Smooth muscle cell (in vitro differentiated cells): Measurements from ENCODE around the gene SPATS2. TPM values are rescaled to one million over a fixed set of nuclear protein-coding genes. Genes with fewer than 3 reads are reported as not detected.
A peak's percentile ranks its signal among the peaks of the same experiment; 100 is the strongest.
"Not testable (repeated sequence)": the region's sequence is repeated elsewhere in the genome, so short reads cannot be mapped to it uniquely, and the experiment has no call there.

Source experiments
- DNase-seq: peaks from one replicate; lab custom pipeline; 2025; ENCODE audit not compliant: unreplicated experiment; lab: John Stamatoyannopoulos, UW
- H2AFZ ChIP-seq: fragments of 200-600 bp; sonication (generic); 2 replicates; pipeline ENCODE4 v1.6.0; 2016; ENCODE audit warnings: antibody characterized with exemption, low read depth, mild to moderate bottlenecking
- H3F3A ChIP-seq: fragments of 200-600 bp; sonication (generic); 2 replicates; pipeline ENCODE4 v1.6.0; 2017; ENCODE audit warnings: antibody characterized with exemption, low read depth
- H3K27ac ChIP-seq: fragments of 200-600 bp; sonication (generic); 2 replicates; pipeline ENCODE4 v1.5.1; 2016; ENCODE audit warnings: low read depth, mild to moderate bottlenecking
- H3K27me3 ChIP-seq: fragments of 200-600 bp; sonication (generic); 2 replicates; pipeline ENCODE4 v1.6.1; 2016; ENCODE audit warnings: low read depth, mild to moderate bottlenecking
- H3K36me3 ChIP-seq: fragments of 200-600 bp; sonication (generic); 2 replicates; pipeline ENCODE4 v1.5.1; 2016; ENCODE audit warnings: low read depth
- H3K4me1 ChIP-seq: fragments of 200-600 bp; sonication (generic); 2 replicates; pipeline ENCODE4 v1.5.1; 2016; ENCODE audit warnings: low read depth
- H3K4me2 ChIP-seq: fragments of 200-600 bp; sonication (generic); 2 replicates; pipeline ENCODE4 v1.6.0; 2016; ENCODE audit warnings: mild to moderate bottlenecking
- H3K4me3 ChIP-seq: fragments of 200-600 bp; sonication (generic); 2 replicates; pipeline ENCODE4 v1.5.1; 2016; ENCODE audit warnings: mild to moderate bottlenecking
- H3K79me2 ChIP-seq: fragments of 200-600 bp; sonication (generic); 2 replicates; pipeline ENCODE4 v1.6.0; 2016; ENCODE audit warnings: low read depth, mild to moderate bottlenecking
- H3K9ac ChIP-seq: fragments of 200-600 bp; sonication (generic); 2 replicates; pipeline ENCODE4 v1.6.0; 2016; ENCODE audit warnings: low read depth
- H3K9me3 ChIP-seq: fragments of 200-600 bp; sonication (generic); replicated peaks from 2 replicates; pipeline ENCODE4 v1.5.1; 2016; ENCODE audit warnings: low read depth
- H4K20me1 ChIP-seq: fragments of 200-600 bp; sonication (generic); 2 replicates; pipeline ENCODE4 v1.6.0; 2016; ENCODE audit warnings: low read depth
- CTCF ChIP-seq: fragments of 200-600 bp; sonication (generic); IDR thresholded peaks from 2 replicates; pipeline ENCODE4 v1.5.1; 2017; ENCODE audit warnings: borderline replicate concordance, mild to moderate bottlenecking, antibody characterized with exemption; ENCODE audit not compliant: insufficient read depth, poor library complexity, severe bottlenecking
- WGBS: methylation state at CpG from one replicate; pipeline ENCODE4 v1.1.7; 2016; ENCODE audit warnings: low lambda C conversion rate; 5-methylcytosine and 5-hydroxymethylcytosine counted together
- polyA plus RNA-seq: library from polyadenylated mRNA; unstranded; fragments of >200 nt; fragmentation: Nextera tagmentation; extraction: Ambion mirVana; gene quantifications from 2 replicates; pipeline ENCODE4 v1.2.1, GENCODE V29; 2016
- total RNA-seq: library from RNA; depleted of rRNA; stranded (reverse); fragments of >200 nt; gene quantifications from 2 replicates; pipeline ENCODE4 v1.2.3, GENCODE V29; 2014

SPATS2 gene
- total and polyA plus RNA-seq, 2 experiments from 2014 or later, result 33.6 to 35.6 TPM

- Histone ChIP-seq H3F3A (no peaks in the 10 kb centered on the region), H3K4me3 (no peak overlapping the region), H3K36me3 (no peaks in the 10 kb centered on the region), H2AFZ (no peak overlapping the region), H3K4me1 (no peaks in the 10 kb centered on the region), H3K79me2 (no peaks in the 10 kb centered on the region), H3K9me3 (no peaks in the 10 kb centered on the region), H3K27ac (no peak overlapping the region), H4K20me1 (no peaks in the 10 kb centered on the region), H3K4me2 (no peak overlapping the region), H3K9ac (no peak overlapping the region), H3K27me3 (peaks cover 44% of the 10 kb centered on the region)
- 66% methylated on average over 11 of the region's 11 CpGs for WGBS
- no peak for DNase-seq
- TF ChIP-seq CTCF, result peak; percentile 77
These were observed 35.7 kb upstream of the SPATS2 start for GRCh38 chr12:49331380-49332222.

- H3K36me3 ChIP-seq, result no peaks in the 10 kb centered on the region
- no peak overlapping the region for H2AFZ ChIP-seq
- no peak overlapping the region for H3K27ac ChIP-seq
- DNase-seq, result no peak
- 75% methylated on average over 17 of the region's 17 CpGs for WGBS
- H3K9ac ChIP-seq, result no peak overlapping the region
- H3K4me3 ChIP-seq, result no peak overlapping the region
- H3K4me2 ChIP-seq, result peak overlapping the region; percentile 44
- no peaks in the 10 kb centered on the region for H3K79me2 ChIP-seq
- peaks cover 52% of the 10 kb centered on the region for H3K27me3 ChIP-seq
- no peak for TF ChIP-seq CTCF
- H3K9me3 ChIP-seq, result no peaks in the 10 kb centered on the region
- H3K4me1 ChIP-seq, result no peaks in the 10 kb centered on the region
- no peaks in the 10 kb centered on the region for H3F3A ChIP-seq
- no peaks in the 10 kb centered on the region for H4K20me1 ChIP-seq
These were observed 34.8 kb upstream of the SPATS2 start for GRCh38 chr12:49332441-49332861.

GRCh38 chr12:49332891-49333371, 34.3 kb upstream of the SPATS2 start:
- Histone ChIP-seq H3K4me3 (no peak overlapping the region), H3K9me3 (no peaks in the 10 kb centered on the region), H3K27me3 (peaks cover 57% of the 10 kb centered on the region), H3K36me3 (no peaks in the 10 kb centered on the region), H3K27ac (no peak overlapping the region), H3K4me2 (peak overlapping the region; percentile 44), H3K4me1 (peaks cover 3% of the 10 kb centered on the region), H3K79me2 (no peaks in the 10 kb centered on the region), H4K20me1 (no peaks in the 10 kb centered on the region), H2AFZ (no peak overlapping the region), H3F3A (no peaks in the 10 kb centered on the region), H3K9ac (no peak overlapping the region)
- no peak for TF ChIP-seq CTCF
- no peak for DNase-seq
- WGBS, result 68% methylated on average over 35 of the region's 40 CpGs

- DNase-seq, H3K79me2 ChIP-seq, H3K4me3 ChIP-seq, H3K9ac ChIP-seq, H3K36me3 ChIP-seq, H4K20me1 ChIP-seq, H2AFZ ChIP-seq, H3K27ac ChIP-seq, H3F3A ChIP-seq, H3K9me3 ChIP-seq, H3K4me2 ChIP-seq, H3K4me1 ChIP-seq: not testable (repeated sequence)
- 95% methylated on average over 21 of the region's 21 CpGs for WGBS
- peaks cover 65% of the 10 kb centered on the region for H3K27me3 ChIP-seq
These were observed 33.5 kb upstream of the SPATS2 start for GRCh38 chr12:49333778-49334177.
